Putamen (tissue), 1 donor: ENCODE data around the gene THY1.
"Not testable (repeated sequence)": the region's sequence is repeated elsewhere in the genome, so short reads cannot be mapped to it uniquely, and the experiment has no call there.

Experiments
- DNase-seq: peaks from one replicate; pipeline ENCODE4 v3.0.0-alpha.2; 2016; ENCODE audit warnings: low spot score

Gene THY1

GRCh38 chr11:119445379-119445778 is 22.4 kb upstream of the THY1 start:
- DNase-seq = no peak

GRCh38 chr11:119441898-119442243 is 18.9 kb upstream of the THY1 start:
- no peak for DNase-seq

DNA sequence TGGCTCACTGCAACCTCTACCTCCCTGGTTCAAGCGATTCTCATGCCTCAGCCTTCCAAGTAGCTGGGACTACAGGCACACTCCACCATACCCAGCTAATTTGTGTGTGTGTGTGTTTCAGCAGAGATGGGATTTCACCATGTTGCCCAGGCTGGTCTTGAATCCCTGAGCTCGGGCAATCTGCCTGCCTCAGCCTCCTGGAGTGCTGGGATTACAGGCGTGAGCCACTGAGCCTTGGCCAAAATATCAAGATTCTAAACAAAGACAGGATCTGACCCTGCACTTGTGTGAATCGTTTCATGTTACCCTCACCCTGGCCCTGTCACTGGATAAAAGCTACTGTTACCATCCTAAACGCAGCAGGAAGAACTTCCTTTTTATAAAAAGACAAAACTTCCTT is 15.6 kb upstream of the THY1 start:
- DNase-seq = no peak

- not testable (repeated sequence) for DNase-seq
Measured at GRCh38 chr11:119437521-119437920, 14.5 kb upstream of the THY1 start.

- DNase-seq = no peak
Measured at GRCh38 chr11:119436711-119437110, 13.7 kb upstream of the THY1 start.

- DNase-seq = no peak
Measured at GRCh38 chr11:119436093-119436492, 13.1 kb upstream of the THY1 start.

- no peak for DNase-seq
Measured at GRCh38 chr11:119434591-119435330, 11.8 kb upstream of the THY1 start.

DNA sequence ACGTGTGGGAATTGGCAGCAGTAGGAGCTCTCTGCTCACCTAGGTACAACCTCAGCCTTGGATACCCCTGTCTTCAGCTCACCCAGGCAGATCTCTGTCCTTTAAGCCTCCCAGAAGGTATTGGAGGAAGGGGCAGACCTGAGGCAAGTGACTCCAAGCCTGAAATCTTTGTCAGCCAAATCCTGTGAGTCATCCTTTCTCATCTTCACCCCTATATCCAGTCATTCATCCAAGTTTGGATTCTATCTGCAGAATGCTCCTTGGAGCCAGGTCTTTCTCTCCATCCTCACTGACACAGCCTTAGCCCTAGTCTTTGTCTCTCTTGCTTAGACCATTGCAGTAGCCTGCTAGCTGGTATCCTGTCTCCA is 10.4 kb upstream of the THY1 start:
- no peak for DNase-seq

GRCh38 chr11:119432484-119433357 is 9.7 kb upstream of the THY1 start:
- peak; percentile 77 for DNase-seq

DNA sequence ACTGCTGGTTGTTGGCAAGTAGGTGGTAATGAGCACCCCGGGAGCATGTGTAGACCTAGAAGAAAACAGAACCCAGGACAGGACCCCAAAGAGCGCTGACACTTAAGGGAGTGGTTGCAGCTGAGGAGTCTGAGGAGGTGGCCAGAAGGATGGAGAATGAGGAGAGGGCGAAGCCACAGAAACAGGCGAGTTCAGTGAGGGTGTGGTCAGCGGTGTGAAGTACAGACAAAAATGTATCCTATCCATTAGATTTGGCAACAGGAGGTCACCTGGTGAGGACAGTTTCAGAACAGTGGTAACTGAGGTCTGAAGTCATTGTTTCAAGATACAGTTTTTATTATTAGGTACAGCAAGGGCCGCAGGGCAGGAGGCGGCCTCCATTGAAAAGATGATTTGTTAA is 8.6 kb upstream of the THY1 start:
- DNase-seq = no peak

GRCh38 chr11:119427279-119427678 is 4.3 kb upstream of the THY1 start:
- no peak for DNase-seq

DNA sequence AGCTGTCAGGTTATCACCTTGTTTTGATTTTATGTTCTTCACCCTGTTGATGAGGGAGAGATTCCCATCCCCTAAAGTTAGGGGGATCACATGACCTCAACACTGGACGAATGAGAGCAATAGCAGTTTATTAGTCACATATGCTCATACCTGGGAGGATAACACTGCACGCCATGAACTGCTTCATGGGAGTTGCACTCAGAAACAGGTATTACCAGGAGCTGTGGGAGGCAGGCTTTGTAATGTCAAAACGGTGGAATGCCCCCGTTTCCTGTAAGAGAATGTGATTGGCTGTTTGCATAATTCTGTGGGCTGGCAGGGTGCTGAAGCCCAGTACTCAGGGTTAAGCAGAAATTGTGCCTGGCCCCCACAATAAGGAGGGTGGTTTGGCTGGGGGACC is 3.2 kb upstream of the THY1 start:
- peak; percentile 65 for DNase-seq

DNA sequence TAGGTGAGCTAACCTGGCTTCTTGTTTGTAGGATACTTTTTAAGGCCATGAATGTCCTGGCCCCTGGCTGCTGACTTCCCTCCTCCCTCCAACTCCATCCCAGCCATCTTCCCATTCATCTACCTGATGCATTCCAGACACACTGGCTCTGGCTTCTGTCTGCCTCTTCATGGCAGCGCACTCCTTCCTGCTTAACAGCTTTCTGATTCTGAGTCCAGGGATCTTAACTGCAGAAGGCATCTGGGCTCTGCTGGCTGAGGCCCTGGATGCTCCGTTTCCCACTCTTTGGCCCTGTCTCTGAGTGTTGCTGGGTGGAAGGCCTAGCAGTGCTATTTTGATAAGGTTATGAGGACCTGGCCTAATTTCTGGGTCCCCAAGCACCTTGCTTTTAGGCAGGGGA is 1.8 kb upstream of the THY1 start:
- no peak for DNase-seq

DNA sequence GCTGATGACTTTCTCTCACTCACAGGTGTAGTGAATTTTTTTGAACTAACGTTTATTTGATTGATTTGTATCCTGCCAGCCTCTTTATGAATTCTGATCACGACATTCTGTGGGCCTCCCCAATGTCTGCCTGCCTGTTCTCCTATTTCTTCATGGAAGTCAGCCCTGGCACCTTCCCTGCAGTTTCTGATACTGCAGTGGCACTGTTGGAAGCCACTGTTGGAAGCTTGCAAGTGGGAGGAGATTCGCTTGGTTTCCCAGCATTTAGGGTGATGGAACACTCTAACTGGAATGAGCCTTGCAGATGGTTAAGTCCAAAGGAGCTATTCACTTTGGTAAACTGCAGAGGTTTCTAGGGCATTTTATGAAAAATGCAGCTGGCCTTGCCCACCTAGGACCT is 1.3 kb upstream of the THY1 start:
- no peak for DNase-seq

DNA sequence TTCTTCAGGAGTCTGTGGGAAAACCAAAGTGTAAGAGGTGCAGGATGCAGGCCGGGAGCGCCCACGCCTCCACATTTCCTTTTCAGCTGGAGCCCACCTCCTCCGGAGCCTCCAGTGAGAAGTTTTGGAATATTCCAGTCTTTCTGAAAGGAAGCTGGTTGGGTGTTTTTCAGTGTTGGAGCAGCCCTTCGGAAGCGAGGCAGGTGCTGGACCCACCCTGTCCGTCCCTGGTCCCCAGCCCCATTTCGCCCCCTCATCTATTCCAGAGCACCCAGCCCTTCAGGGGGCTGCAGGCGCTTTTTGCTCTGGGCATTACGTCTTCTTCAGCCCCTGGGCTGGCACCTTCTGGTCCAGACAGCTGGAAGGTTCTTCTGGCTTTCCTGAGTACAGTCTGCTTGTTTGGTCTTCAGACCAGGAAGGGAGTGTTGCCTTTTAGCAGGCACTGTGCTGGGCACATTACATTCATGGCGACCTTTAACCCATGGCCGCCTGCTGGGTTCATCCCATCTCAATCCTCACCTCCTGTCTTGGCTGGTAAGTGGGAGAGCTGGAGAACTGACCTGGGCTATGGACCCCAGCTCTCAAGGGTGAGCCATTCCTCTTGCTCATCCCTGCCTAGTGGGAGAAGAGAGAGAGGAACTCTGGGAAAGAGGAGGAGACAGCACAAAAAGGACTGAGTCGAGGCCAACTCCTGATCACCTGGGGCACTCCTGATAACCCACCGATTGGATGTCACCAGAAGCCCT is 710 bp upstream of the THY1 start:
- no peak for DNase-seq

- peak; percentile 68 for DNase-seq
Measured at GRCh38 chr11:119421941-119422808, 797 bp downstream of the THY1 start.

DNA sequence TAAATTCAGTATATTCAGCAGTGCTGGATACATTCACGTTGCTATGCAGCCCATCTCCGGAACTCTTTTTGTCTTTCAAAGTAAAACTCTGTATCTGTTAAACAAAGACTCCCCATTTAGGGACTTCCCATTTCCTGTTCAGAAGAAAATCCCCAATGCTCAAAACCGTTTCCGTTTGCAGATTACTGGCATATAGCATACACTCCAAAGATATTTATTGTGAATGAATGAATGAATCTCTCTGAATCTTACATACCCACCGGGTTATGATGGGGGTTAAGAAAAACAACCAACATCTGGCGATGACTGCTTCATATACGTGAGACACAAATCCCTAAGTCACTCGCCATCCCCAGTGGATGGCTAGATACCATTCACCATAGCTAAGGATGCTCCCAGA is 1.6 kb downstream of the THY1 start:
- no peak for DNase-seq

DNA sequence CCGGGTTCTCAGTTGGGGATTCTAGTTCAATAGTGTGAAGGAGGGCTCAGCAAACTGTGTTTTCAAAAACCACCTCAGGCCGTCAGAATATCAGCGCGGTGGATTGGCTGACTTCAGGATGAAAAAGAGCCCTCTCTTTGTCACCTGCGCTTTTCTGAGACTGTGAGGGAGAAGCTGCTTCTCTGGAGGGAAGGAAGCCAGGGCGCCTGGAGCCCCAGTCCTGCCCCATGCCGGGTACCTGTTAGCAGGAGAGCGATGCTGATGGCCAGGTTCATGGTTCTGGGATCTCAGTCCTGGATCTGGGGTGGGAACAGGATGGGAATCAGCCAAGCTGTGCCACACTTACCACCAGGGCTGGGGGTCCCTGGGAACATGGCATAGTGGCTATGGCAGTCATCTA is 2.3 kb downstream of the THY1 start:
- no peak for DNase-seq

- no peak for DNase-seq
Measured at GRCh38 chr11:119419834-119420492, 3.0 kb downstream of the THY1 start.

- no peak for DNase-seq
Measured at GRCh38 chr11:119419246-119419645, 3.7 kb downstream of the THY1 start.

GRCh38 chr11:119418759-119419158 is 4.2 kb downstream of the THY1 start:
- DNase-seq = no peak
